DND-41 (cell line): ENCODE results near the gene TPM1.

Experiments used
- ATAC-seq: fragments of 200-7000 bp; cut with Tn5 transposase; 3 replicates; pipeline ENCODE4 v1.9.1; 2021; ENCODE audit warnings: low read depth; ENCODE audit not compliant: insufficient read depth
- DNase-seq: peaks from one replicate; pipeline ENCODE4 v3.0.0-alpha.2; 2020
- H2AFZ ChIP-seq: 2 replicates; pipeline ENCODE4 v1.6.0; 2012; ENCODE audit warnings: low read depth, low read length
- H3K27ac ChIP-seq: 2 replicates; pipeline ENCODE4 v1.5.1; 2012; ENCODE audit warnings: low read length, inconsistent platforms
- H3K27me3 ChIP-seq: fragments of 200-600 bp; sonication (generic); 2 replicates; pipeline ENCODE4 v1.6.0; 2012; ENCODE audit warnings: low read length, mild to moderate bottlenecking, inconsistent platforms; ENCODE audit not compliant: insufficient read depth, poor library complexity
- H3K36me3 ChIP-seq: 2 replicates; pipeline ENCODE4 v1.5.1; 2012; ENCODE audit warnings: low read length, inconsistent platforms; ENCODE audit not compliant: insufficient read depth
- H3K4me1 ChIP-seq: 2 replicates; pipeline ENCODE4 v1.5.1; 2012; ENCODE audit warnings: mild to moderate bottlenecking, low read length; ENCODE audit not compliant: insufficient read depth
- H3K4me2 ChIP-seq: 2 replicates; pipeline ENCODE4 v1.6.0; 2012; ENCODE audit warnings: mild to moderate bottlenecking, moderate library complexity, low read length, inconsistent platforms; ENCODE audit not compliant: insufficient read depth
- H3K4me3 ChIP-seq, 2 experiments: fragments of 200-600 bp in 1 of 2; shearing (Covaris generic) in 1 of 2; 2 replicates each; pipeline ENCODE4 v1.5.1; 2012 to 2016; ENCODE audit warnings: inconsistent platforms in 2 of 2, low read length in 2 of 2, mild to moderate bottlenecking in 2 of 2, low read depth in 1 of 2, moderate library complexity in 1 of 2
- H3K79me2 ChIP-seq: 2 replicates; pipeline ENCODE4 v1.6.0; 2012; ENCODE audit warnings: low read length, inconsistent platforms; ENCODE audit not compliant: insufficient read depth
- H3K9ac ChIP-seq: 2 replicates; pipeline ENCODE4 v1.6.0; 2012; ENCODE audit warnings: low read depth, mild to moderate bottlenecking, inconsistent platforms, low read length, moderate library complexity
- H3K9me3 ChIP-seq: 2 replicates; pipeline ENCODE4 v1.5.1; 2012; ENCODE audit warnings: low read length, moderate library complexity, mild to moderate bottlenecking, inconsistent platforms; ENCODE audit not compliant: insufficient read depth, severe bottlenecking
- H4K20me1 ChIP-seq: 2 replicates; pipeline ENCODE4 v1.6.0; 2012; ENCODE audit warnings: low read length; ENCODE audit not compliant: insufficient read depth
- CTCF ChIP-seq: IDR thresholded peaks from 2 replicates; pipeline ENCODE4 v1.5.1; 2012; ENCODE audit warnings: borderline replicate concordance, low read length, moderate library complexity, mild to moderate bottlenecking; ENCODE audit not compliant: poor library complexity, severe bottlenecking; ENCODE audit errors: extremely low read depth
- EZH2 ChIP-seq: IDR thresholded peaks from 3 replicates; pipeline ENCODE4 v1.6.1; 2012; ENCODE audit warnings: borderline replicate concordance, low read depth, mild to moderate bottlenecking, moderate library complexity, low read length, inconsistent platforms; ENCODE audit not compliant: severe bottlenecking

Gene TPM1

GRCh38 chr15:63043335-63044076, 959 bp downstream of the TPM1 start:
- H3K27ac ChIP-seq = no peak overlapping the region
- H4K20me1 ChIP-seq = no peaks in the 10 kb centered on the region
- no peak for ATAC-seq
- H3K9me3 ChIP-seq = no peaks in the 10 kb centered on the region
- no peak overlapping the region for H2AFZ ChIP-seq
- TF ChIP-seq CTCF (no peak), EZH2 (no peak)
- H3K27me3 ChIP-seq = peaks cover 15% of the 10 kb centered on the region
- no peaks in the 10 kb centered on the region; the same call in 1 of the 2 replicates for H3K79me2 ChIP-seq
- H3K9ac ChIP-seq = no peak overlapping the region
- no peaks in the 10 kb centered on the region; the same call in 1 of the 2 replicates for H3K36me3 ChIP-seq
- H3K4me3 ChIP-seq = no peak overlapping the region
- DNase-seq = no peak
- H3K4me2 ChIP-seq = no peak overlapping the region
- H3K4me1 ChIP-seq = peaks cover 11% of the 10 kb centered on the region

- Histone ChIP-seq H3K79me2 (no peaks in the 10 kb centered on the region; the same call in 1 of the 2 replicates), H4K20me1 (no peaks in the 10 kb centered on the region), H3K9ac (no peak overlapping the region), H3K9me3 (no peaks in the 10 kb centered on the region), H3K27ac (no peak overlapping the region), H3K36me3 (no peaks in the 10 kb centered on the region; the same call in 1 of the 2 replicates), H3K4me2 (no peak overlapping the region), H3K27me3 (peaks cover 15% of the 10 kb centered on the region), H2AFZ (no peak overlapping the region), H3K4me1 (peaks cover 18% of the 10 kb centered on the region), H3K4me3 (no peak overlapping the region)
- DNase-seq = no peak
- no peak for ATAC-seq
- TF ChIP-seq EZH2 = no peak
- no peak for TF ChIP-seq CTCF
Measured at GRCh38 chr15:63044077-63044644, 1.6 kb downstream of the TPM1 start.

- ATAC-seq (no peak), DNase-seq (no peak)
- Histone ChIP-seq H3K9ac (no peak overlapping the region), H3K79me2 (no peaks in the 10 kb centered on the region; the same call in 1 of the 2 replicates), H3K9me3 (no peaks in the 10 kb centered on the region), H3K4me3 (no peak overlapping the region), H3K36me3 (no peaks in the 10 kb centered on the region; the same call in 1 of the 2 replicates), H4K20me1 (no peaks in the 10 kb centered on the region), H3K4me2 (no peak overlapping the region), H3K27me3 (peaks cover 15% of the 10 kb centered on the region), H3K27ac (no peak overlapping the region), H3K4me1 (peaks cover 25% of the 10 kb centered on the region), H2AFZ (no peak overlapping the region)
- no peak for TF ChIP-seq CTCF
- TF ChIP-seq EZH2 = no peak
Measured at GRCh38 chr15:63044645-63045464, 2.3 kb downstream of the TPM1 start.
